Astrocyte (in vitro differentiated cells and primary cell): ENCODE measurements around the gene DAAM2. TPM values are rescaled to one million over a fixed set of nuclear protein-coding genes. Genes with fewer than 3 reads are reported as not detected.

Experiments used
- DNase-seq: peaks from one replicate; pipeline ENCODE4 v3.0.0-alpha.2; 2010; ENCODE audit warnings: low read depth
- FAIRE-seq: peaks from 2 replicates; lab custom pipeline; 2011; peaks lifted over from hg19 to GRCh38; lab: Jason Lieb, UNC
- H2AFZ ChIP-seq: 2 replicates; pipeline ENCODE4 v1.6.0; 2012; ENCODE audit warnings: low read depth, low read length, inconsistent platforms
- H3K27ac ChIP-seq: 2 replicates; pipeline ENCODE4 v1.5.1; 2011; ENCODE audit warnings: low read depth, low read length, inconsistent platforms
- H3K27me3 ChIP-seq: 2 replicates; pipeline ENCODE4 v1.6.0; 2011; ENCODE audit warnings: low read length, inconsistent platforms; ENCODE audit not compliant: insufficient read depth
- H3K36me3 ChIP-seq: 2 replicates; pipeline ENCODE4 v1.5.1; 2011; ENCODE audit warnings: low read length, inconsistent platforms; ENCODE audit not compliant: insufficient read depth
- H3K4me1 ChIP-seq: 2 replicates; pipeline ENCODE4 v1.5.1; 2011; ENCODE audit warnings: low read length, inconsistent platforms; ENCODE audit not compliant: insufficient read depth
- H3K4me2 ChIP-seq: 2 replicates; pipeline ENCODE4 v1.6.0; 2012; ENCODE audit warnings: low read length, inconsistent platforms
- H3K4me3 ChIP-seq: 2 replicates; pipeline ENCODE4 v1.5.1; 2011; ENCODE audit warnings: low read depth, mild to moderate bottlenecking, low read length, inconsistent platforms; ENCODE audit not compliant: insufficient read depth
- H3K79me2 ChIP-seq: 2 replicates; pipeline ENCODE4 v1.6.0; 2012; ENCODE audit warnings: mild to moderate bottlenecking, low read length, inconsistent platforms; ENCODE audit not compliant: insufficient read depth
- H3K9ac ChIP-seq: 2 replicates; pipeline ENCODE4 v1.6.0; 2012; ENCODE audit warnings: mild to moderate bottlenecking, low read length, inconsistent platforms
- H3K9me3 ChIP-seq: 2 replicates; pipeline ENCODE4 v1.5.1; 2012; ENCODE audit warnings: low read depth, mild to moderate bottlenecking, low read length, inconsistent platforms; ENCODE audit not compliant: insufficient read depth
- H4K20me1 ChIP-seq: 2 replicates; pipeline ENCODE4 v1.6.0; 2012; ENCODE audit warnings: low read length, inconsistent platforms; ENCODE audit not compliant: insufficient read depth
- H3K27ac Mint-ChIP-seq: one replicate; pipeline ENCODE4 v1.8.0; 2021; ENCODE audit warnings: mild to moderate bottlenecking, mixed read lengths; ENCODE audit not compliant: unreplicated experiment
- H3K27me3 Mint-ChIP-seq: one replicate; pipeline ENCODE4 v1.8.0; 2021; ENCODE audit warnings: low read depth, mixed read lengths; ENCODE audit not compliant: unreplicated experiment
- H3K36me3 Mint-ChIP-seq: one replicate; pipeline ENCODE4 v1.8.0; 2021; ENCODE audit warnings: low read depth, mixed read lengths; ENCODE audit not compliant: unreplicated experiment
- H3K4me1 Mint-ChIP-seq: one replicate; pipeline ENCODE4 v1.8.0; 2021; ENCODE audit warnings: low read depth, mixed read lengths; ENCODE audit not compliant: unreplicated experiment
- H3K4me3 Mint-ChIP-seq: one replicate; pipeline ENCODE4 v1.8.0; 2021; ENCODE audit warnings: mild to moderate bottlenecking, moderate library complexity, mixed read lengths; ENCODE audit not compliant: unreplicated experiment
- H3K9me3 Mint-ChIP-seq: one replicate; pipeline ENCODE4 v1.8.0; 2021; ENCODE audit warnings: mild to moderate bottlenecking, mixed read lengths; ENCODE audit not compliant: unreplicated experiment
- CTCF ChIP-seq: IDR thresholded peaks from 2 replicates; pipeline ENCODE4 v1.5.1; 2011; ENCODE audit warnings: low read depth, mild to moderate bottlenecking, inconsistent platforms, low read length, moderate library complexity; ENCODE audit not compliant: insufficient read depth
- EZH2 ChIP-seq: IDR thresholded peaks from 2 replicates; pipeline ENCODE4 v1.6.1; 2012; ENCODE audit warnings: mild to moderate bottlenecking, low read length, inconsistent platforms; ENCODE audit not compliant: insufficient read depth
- total RNA-seq: library from RNA; stranded (reverse); gene quantifications from 2 replicates; pipeline ENCODE4 v1.2.1, GENCODE V29; 2021

The DAAM2 gene
- total RNA-seq, 1 donor from 2014 or later = 38.4 TPM

- Histone ChIP-seq H3K27me3 (no peaks in the 10 kb centered on the region), H3K4me1 (peaks cover 4% of the 10 kb centered on the region), H3K4me3 (no peak overlapping the region), H2AFZ (no peak overlapping the region), H3K9ac (no peak overlapping the region), H3K4me2 (no peak overlapping the region), H3K79me2 (no peaks in the 10 kb centered on the region), H3K27ac (no peak overlapping the region), H3K9me3 (no peaks in the 10 kb centered on the region), H3K36me3 (no peaks in the 10 kb centered on the region), H4K20me1 (no peaks in the 10 kb centered on the region)
- FAIRE-seq (no peak), DNase-seq (peak; percentile 34)
- peaks cover 14% of the 10 kb centered on the region for H3K36me3 Mint-ChIP-seq
- H3K9me3 Mint-ChIP-seq = peaks cover 2% of the 10 kb centered on the region
- H3K4me1 Mint-ChIP-seq = peaks cover 27% of the 10 kb centered on the region
- no peak overlapping the region for H3K4me3 Mint-ChIP-seq
- H3K27ac Mint-ChIP-seq = no peak overlapping the region
- no peak for TF ChIP-seq EZH2
- no peak for TF ChIP-seq CTCF
- no peaks in the 10 kb centered on the region for H3K27me3 Mint-ChIP-seq
These were observed 49.1 kb downstream of the DAAM2 start for GRCh38 chr6:39841291-39841690.

- Mint-ChIP-seq H3K27ac (no peak overlapping the region), H3K27me3 (no peaks in the 10 kb centered on the region), H3K4me3 (peak overlapping the region; percentile 45), H3K4me1 (peaks cover 21% of the 10 kb centered on the region), H3K9me3 (peaks cover 2% of the 10 kb centered on the region), H3K36me3 (peaks cover 14% of the 10 kb centered on the region)
- Histone ChIP-seq H3K4me1 (no peaks in the 10 kb centered on the region), H3K79me2 (no peaks in the 10 kb centered on the region), H3K9ac (no peak overlapping the region), H3K27me3 (no peaks in the 10 kb centered on the region), H2AFZ (no peak overlapping the region), H3K9me3 (no peaks in the 10 kb centered on the region), H4K20me1 (no peaks in the 10 kb centered on the region), H3K36me3 (no peaks in the 10 kb centered on the region), H3K4me2 (no peak overlapping the region), H3K27ac (no peak overlapping the region), H3K4me3 (no peak overlapping the region)
- no peak for FAIRE-seq
- no peak for TF ChIP-seq CTCF
- no peak for TF ChIP-seq EZH2
- peak; percentile 60 for DNase-seq
These were observed 49.7 kb downstream of the DAAM2 start for GRCh38 chr6:39841923-39842322.

- H3K4me1 Mint-ChIP-seq = peaks cover 20% of the 10 kb centered on the region
- TF ChIP-seq EZH2 (no peak), CTCF (no peak)
- DNase-seq = no peak
- H3K27me3 Mint-ChIP-seq = no peaks in the 10 kb centered on the region
- Histone ChIP-seq H3K27ac (no peak overlapping the region), H3K9ac (no peak overlapping the region), H4K20me1 (no peaks in the 10 kb centered on the region), H3K4me2 (no peak overlapping the region), H3K4me3 (no peak overlapping the region), H3K79me2 (no peaks in the 10 kb centered on the region), H3K4me1 (no peaks in the 10 kb centered on the region), H3K36me3 (no peaks in the 10 kb centered on the region), H2AFZ (no peak overlapping the region), H3K9me3 (no peaks in the 10 kb centered on the region), H3K27me3 (no peaks in the 10 kb centered on the region)
- H3K36me3 Mint-ChIP-seq = peaks cover 15% of the 10 kb centered on the region
- H3K9me3 Mint-ChIP-seq = peaks cover 2% of the 10 kb centered on the region
- H3K27ac Mint-ChIP-seq = no peak overlapping the region
- FAIRE-seq = no peak
- H3K4me3 Mint-ChIP-seq = no peak overlapping the region
These were observed 51.3 kb downstream of the DAAM2 start for GRCh38 chr6:39843305-39844020.
